Endothelial cell of umbilical vein (primary cell): ENCODE results near the gene OVOL1.

ENCODE experiments used
- EZH2 ChIP-seq: IDR thresholded peaks from 2 replicates; pipeline ENCODE4 v1.6.1; 2012; ENCODE audit warnings: borderline replicate concordance, low read depth, mild to moderate bottlenecking, moderate library complexity, low read length, inconsistent platforms; ENCODE audit not compliant: severe bottlenecking
- FOS ChIP-seq: IDR thresholded peaks from 2 replicates; pipeline ENCODE4 v1.6.1; 2011; ENCODE audit warnings: mild to moderate bottlenecking, low read length, moderate library complexity, borderline replicate concordance; ENCODE audit not compliant: insufficient read depth
- GATA2 ChIP-seq: IDR thresholded peaks from 2 replicates; pipeline ENCODE4 v1.7.0; 2011; ENCODE audit warnings: low read depth, mild to moderate bottlenecking, moderate library complexity, mixed read lengths, low read length; ENCODE audit not compliant: insufficient read length, insufficient read depth
- POLR2A ChIP-seq: IDR thresholded peaks from 2 replicates; pipeline ENCODE4 v1.6.1; 2012; ENCODE audit warnings: low read depth, mild to moderate bottlenecking, control low read depth, low read length
- POLR2AphosphoS5 ChIP-seq: IDR thresholded peaks from 2 replicates; pipeline ENCODE4 v1.6.1; 2012; ENCODE audit warnings: low read depth, mild to moderate bottlenecking, control low read depth, low read length, moderate library complexity; ENCODE audit not compliant: insufficient read depth
- TF ChIP-seq, protein P1 (sequence below), 2 donors: IDR thresholded peaks; 1 replicate in 1 of 2; 2 replicates in 1 of 2; pipeline ENCODE4 v1.5.1; 2011; ENCODE audit warnings: low read length in 2 of 2, mild to moderate bottlenecking in 2 of 2, moderate library complexity in 2 of 2, control low read depth in 1 of 2, inconsistent platforms in 1 of 2, low read depth in 1 of 2; ENCODE audit not compliant: insufficient read depth in 1 of 2; ENCODE audit errors: extremely low read depth in 1 of 2
- TF ChIP-seq, protein P2 (sequence below): IDR thresholded peaks from 2 replicates; pipeline ENCODE4 v1.6.1; 2011; ENCODE audit not compliant: insufficient read depth, insufficient read length

DNA sequence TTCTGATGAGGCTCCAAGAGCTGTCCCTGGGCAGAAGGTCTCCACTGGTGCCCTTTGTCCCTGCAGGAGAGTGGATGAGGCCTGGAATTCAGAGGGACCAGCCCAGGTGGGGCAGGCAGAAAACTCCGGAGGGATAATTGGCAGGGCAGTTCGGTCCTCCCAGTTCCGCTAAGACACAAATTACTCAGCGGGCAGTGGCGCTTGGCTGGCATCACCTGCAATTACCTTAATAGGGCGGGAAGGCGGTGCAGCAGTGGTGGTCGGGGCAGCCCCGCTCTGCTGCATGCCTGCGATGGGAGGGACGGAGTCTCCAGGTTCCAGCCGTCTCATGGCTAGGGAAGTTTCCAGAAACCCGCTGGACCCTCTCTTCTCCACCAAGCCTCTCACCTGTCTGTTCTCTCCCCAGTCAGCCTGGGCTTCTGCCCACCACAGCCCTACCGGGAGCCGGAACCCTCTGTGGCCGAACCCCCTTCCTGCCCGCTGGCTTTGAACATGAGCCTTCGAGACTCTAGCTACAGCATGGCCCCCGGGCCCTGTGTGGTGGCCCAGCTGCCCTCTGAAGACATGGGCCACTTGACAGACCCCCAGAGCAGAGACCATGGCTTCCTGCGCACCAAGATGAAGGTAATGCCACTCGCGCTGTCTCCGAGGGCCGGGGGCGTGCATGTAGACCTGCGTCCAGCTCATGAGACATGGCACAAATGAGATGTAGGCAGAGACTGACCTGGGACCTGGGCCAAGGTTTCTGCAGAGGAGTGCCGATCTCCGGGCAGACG, 7.0 kb downstream of the OVOL1 start:
- TF ChIP-seq, protein P1, sequence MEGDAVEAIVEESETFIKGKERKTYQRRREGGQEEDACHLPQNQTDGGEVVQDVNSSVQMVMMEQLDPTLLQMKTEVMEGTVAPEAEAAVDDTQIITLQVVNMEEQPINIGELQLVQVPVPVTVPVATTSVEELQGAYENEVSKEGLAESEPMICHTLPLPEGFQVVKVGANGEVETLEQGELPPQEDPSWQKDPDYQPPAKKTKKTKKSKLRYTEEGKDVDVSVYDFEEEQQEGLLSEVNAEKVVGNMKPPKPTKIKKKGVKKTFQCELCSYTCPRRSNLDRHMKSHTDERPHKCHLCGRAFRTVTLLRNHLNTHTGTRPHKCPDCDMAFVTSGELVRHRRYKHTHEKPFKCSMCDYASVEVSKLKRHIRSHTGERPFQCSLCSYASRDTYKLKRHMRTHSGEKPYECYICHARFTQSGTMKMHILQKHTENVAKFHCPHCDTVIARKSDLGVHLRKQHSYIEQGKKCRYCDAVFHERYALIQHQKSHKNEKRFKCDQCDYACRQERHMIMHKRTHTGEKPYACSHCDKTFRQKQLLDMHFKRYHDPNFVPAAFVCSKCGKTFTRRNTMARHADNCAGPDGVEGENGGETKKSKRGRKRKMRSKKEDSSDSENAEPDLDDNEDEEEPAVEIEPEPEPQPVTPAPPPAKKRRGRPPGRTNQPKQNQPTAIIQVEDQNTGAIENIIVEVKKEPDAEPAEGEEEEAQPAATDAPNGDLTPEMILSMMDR (IDR thresholded peaks at IDR 0.05; ENCODE audit: extremely low read depth in 1 of 2, insufficient read depth in 1 of 2, low read depth in 1 of 2, low read length in 2 of 2), result no peak
- TF ChIP-seq GATA2, result no peak
- TF ChIP-seq POLR2AphosphoS5, result no peak
- TF ChIP-seq, protein P2, sequence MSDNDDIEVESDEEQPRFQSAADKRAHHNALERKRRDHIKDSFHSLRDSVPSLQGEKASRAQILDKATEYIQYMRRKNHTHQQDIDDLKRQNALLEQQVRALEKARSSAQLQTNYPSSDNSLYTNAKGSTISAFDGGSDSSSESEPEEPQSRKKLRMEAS, result no peak
- TF ChIP-seq POLR2A, result no peak
- TF ChIP-seq EZH2, result no peak
- TF ChIP-seq FOS, result no peak
